HEK293T (cell line): ENCODE measurements around the gene PJA1.

Experiments
- CTBP1 ChIP-seq: fragments of 450-650 bp; IDR thresholded peaks from 2 replicates; pipeline ENCODE4 v1.6.1; 2016; ENCODE audit warnings: borderline replicate concordance
- ELF4 ChIP-seq: fragments of 450-650 bp; IDR thresholded peaks from 2 replicates; pipeline ENCODE4 v1.6.1; 2017; ENCODE audit warnings: antibody characterized with exemption
- FOXA1 ChIP-seq: fragments of 450-650 bp; IDR thresholded peaks from 2 replicates; pipeline ENCODE4 v1.6.1; 2016; ENCODE audit warnings: mild to moderate bottlenecking
- FOXK2 ChIP-seq: fragments of 450-650 bp; IDR thresholded peaks from 2 replicates; pipeline ENCODE4 v1.6.1; 2016; ENCODE audit warnings: mild to moderate bottlenecking
- FOXM1 ChIP-seq: fragments of 450-650 bp; IDR thresholded peaks from 2 replicates; pipeline ENCODE4 v1.6.1; 2017; ENCODE audit warnings: mild to moderate bottlenecking, borderline replicate concordance
- HDGF ChIP-seq: fragments of 450-650 bp; IDR thresholded peaks from 2 replicates; pipeline ENCODE4 v1.6.1; 2017; ENCODE audit warnings: antibody characterized with exemption, borderline replicate concordance
- L3MBTL2 ChIP-seq: fragments of 450-650 bp; conservative IDR thresholded peaks from 2 replicates; pipeline ENCODE4 v1.6.1; 2016; ENCODE audit warnings: mild to moderate bottlenecking
- LEF1 ChIP-seq: fragments of 450-650 bp; IDR thresholded peaks from 2 replicates; pipeline ENCODE4 v1.6.1; 2017; ENCODE audit warnings: mild to moderate bottlenecking, borderline replicate concordance
- NFRKB ChIP-seq: fragments of 450-650 bp; IDR thresholded peaks from 2 replicates; pipeline ENCODE4 v1.6.1; 2016; ENCODE audit warnings: mild to moderate bottlenecking, moderate library complexity
- SP1 ChIP-seq: fragments of 450-650 bp; IDR thresholded peaks from 2 replicates; pipeline ENCODE4 v1.6.1; 2017
- SUZ12 ChIP-seq: fragments of 450-650 bp; IDR thresholded peaks from 2 replicates; pipeline ENCODE4 v1.6.1; 2016; ENCODE audit warnings: mild to moderate bottlenecking
- TARDBP ChIP-seq: fragments of 450-650 bp; IDR thresholded peaks from 2 replicates; pipeline ENCODE4 v1.6.1; 2016
- ZNF384 ChIP-seq: fragments of 450-650 bp; IDR thresholded peaks from 2 replicates; pipeline ENCODE4 v1.6.1; 2016
- TF ChIP-seq, protein P1 (sequence below): fragments of 450-650 bp; IDR thresholded peaks from 2 replicates; pipeline ENCODE4 v1.6.1; 2016

DNA sequence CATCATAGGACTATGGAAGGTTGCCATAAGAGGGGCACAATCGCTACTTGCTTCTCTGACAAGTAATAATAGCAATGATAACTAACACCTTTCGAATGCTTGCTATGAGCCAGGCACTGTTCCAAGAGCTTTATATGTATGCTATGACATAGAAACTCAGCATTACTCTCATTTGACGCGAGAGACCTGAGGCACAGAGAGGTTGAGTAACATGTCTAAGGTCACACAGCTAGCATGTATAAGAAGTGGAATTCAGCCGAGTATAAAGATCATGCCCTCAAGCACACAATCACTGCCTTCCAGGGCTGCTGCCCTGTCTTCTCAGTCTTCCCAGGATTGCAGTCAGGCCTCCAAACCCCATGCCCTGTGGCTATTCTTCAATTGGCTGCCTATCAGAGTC, 19.5 kb downstream of the PJA1 start:
- TF ChIP-seq SP1 (no peak), FOXM1 (no peak), TARDBP (no peak), ZNF384 (no peak), L3MBTL2 (no peak), NFRKB (no peak), HDGF (no peak), SUZ12 (no peak), ELF4 (no peak), FOXK2 (no peak), FOXA1 (no peak), CTBP1 (no peak), LEF1 (no peak)
- TF ChIP-seq, protein P1, sequence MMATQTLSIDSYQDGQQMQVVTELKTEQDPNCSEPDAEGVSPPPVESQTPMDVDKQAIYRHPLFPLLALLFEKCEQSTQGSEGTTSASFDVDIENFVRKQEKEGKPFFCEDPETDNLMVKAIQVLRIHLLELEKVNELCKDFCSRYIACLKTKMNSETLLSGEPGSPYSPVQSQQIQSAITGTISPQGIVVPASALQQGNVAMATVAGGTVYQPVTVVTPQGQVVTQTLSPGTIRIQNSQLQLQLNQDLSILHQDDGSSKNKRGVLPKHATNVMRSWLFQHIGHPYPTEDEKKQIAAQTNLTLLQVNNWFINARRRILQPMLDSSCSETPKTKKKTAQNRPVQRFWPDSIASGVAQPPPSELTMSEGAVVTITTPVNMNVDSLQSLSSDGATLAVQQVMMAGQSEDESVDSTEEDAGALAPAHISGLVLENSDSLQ, result no peak
